ENCODE measurements around the gene SUGT1. TPM values are rescaled to one million over a fixed set of nuclear protein-coding genes. Genes with fewer than 3 reads are reported as not detected.
"Not testable (repeated sequence)": the region's sequence is repeated elsewhere in the genome, so short reads cannot be mapped to it uniquely, and the experiment has no call there.

Gene SUGT1
- total RNA-seq, 4 donors from 2014 or later: 18.7 to 38.9 (median 25.3) TPM

DNA sequence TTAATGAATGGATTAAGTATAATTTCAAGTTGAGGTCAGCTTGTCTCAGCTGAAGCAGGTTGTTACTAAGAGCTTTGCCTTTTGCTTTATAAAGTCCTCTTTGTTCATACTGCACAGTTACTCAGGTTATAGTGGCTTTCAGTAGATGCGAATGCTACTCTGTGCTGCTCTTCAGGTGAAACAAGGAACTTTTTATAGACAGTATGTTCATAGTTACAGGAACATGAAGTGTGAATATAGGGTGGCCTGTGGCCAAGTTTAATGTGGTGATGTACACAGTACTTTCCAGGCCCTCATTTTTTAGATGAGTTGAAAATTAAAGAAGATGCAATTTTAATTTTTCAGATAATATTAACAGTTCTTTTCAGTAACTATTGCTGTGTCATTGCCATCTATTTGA is 20.8 kb downstream of the SUGT1 start:
- Histone ChIP-seq H3K9me3 (no peaks in the 10 kb centered on the region), H3K27ac (no peak overlapping the region), H3K36me3 (peaks cover 0 to 32% (median 9%) of the 10 kb centered on the region in 4 donors), H3K4me3 (no peak overlapping the region), H3K4me1 (no peaks in the 10 kb centered on the region), H3K27me3 (no peaks in the 10 kb centered on the region)
- intact Hi-C loops (cut with DNase I; ENCODE audit: low total_unique reads): no loop called here
- 84 to 89% methylated on average over 1 of the region's 1 CpG for WGBS, 2 donors (ENCODE audit: low coverage in 1 of 2)
- in situ Hi-C loops (cut with MboI; ENCODE audit: low pct_ligation_motif_present in 1 of 4, low pct_unique_long_range_greater_than_20kb in 1 of 4, low sequenced_read_pairs in 3 of 4): loop anchor here in 3 of 4 donors (25.0 kb wide), 2 partner anchors 211 to 236 kb away; partner anchors contain the start of genes CKAP2 (in 2 of the 3) and VPS36 (in 2 of the 3)
- DNase-seq: no peak
- no peak for TF ChIP-seq EP300 (IDR thresholded peaks at IDR 0.05; ENCODE audit: low read depth)
- TF ChIP-seq, protein P1, sequence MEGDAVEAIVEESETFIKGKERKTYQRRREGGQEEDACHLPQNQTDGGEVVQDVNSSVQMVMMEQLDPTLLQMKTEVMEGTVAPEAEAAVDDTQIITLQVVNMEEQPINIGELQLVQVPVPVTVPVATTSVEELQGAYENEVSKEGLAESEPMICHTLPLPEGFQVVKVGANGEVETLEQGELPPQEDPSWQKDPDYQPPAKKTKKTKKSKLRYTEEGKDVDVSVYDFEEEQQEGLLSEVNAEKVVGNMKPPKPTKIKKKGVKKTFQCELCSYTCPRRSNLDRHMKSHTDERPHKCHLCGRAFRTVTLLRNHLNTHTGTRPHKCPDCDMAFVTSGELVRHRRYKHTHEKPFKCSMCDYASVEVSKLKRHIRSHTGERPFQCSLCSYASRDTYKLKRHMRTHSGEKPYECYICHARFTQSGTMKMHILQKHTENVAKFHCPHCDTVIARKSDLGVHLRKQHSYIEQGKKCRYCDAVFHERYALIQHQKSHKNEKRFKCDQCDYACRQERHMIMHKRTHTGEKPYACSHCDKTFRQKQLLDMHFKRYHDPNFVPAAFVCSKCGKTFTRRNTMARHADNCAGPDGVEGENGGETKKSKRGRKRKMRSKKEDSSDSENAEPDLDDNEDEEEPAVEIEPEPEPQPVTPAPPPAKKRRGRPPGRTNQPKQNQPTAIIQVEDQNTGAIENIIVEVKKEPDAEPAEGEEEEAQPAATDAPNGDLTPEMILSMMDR (IDR thresholded peaks at IDR 0.05): no peak
- TF ChIP-seq POLR2A (IDR thresholded peaks at IDR 0.05): no peak
- no peak for TF ChIP-seq POLR2AphosphoS5 (IDR thresholded peaks at IDR 0.05)

DNA sequence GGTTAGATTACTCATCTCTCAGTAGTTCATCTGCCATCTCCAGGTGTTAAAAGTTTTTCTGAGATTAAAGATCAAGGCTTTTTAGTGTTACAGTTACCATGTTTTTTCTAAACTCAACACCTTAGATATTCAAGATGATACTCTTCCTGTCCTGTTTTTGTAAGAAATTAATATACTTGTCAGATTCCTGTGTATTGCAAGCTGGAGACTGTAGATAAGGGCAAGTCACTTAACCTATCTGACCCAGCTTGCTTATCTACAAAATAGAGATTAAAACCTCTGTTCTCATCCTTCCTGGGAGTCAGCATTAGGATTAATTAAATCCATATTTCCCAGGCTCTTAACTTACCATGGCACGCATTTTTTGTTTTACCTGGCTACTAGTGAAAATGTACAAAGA is 25.2 kb downstream of the SUGT1 start:
- in situ Hi-C loops (cut with MboI; ENCODE audit: low pct_ligation_motif_present in 1 of 4, low pct_unique_long_range_greater_than_20kb in 1 of 4, low sequenced_read_pairs in 3 of 4) (no loop called here), intact Hi-C loops (cut with DNase I; ENCODE audit: low total_unique reads) (no loop called here)
- TF ChIP-seq, protein P1 (IDR thresholded peaks at IDR 0.05): no peak
- no peak for TF ChIP-seq POLR2AphosphoS5 (IDR thresholded peaks at IDR 0.05)
- TF ChIP-seq POLR2A (IDR thresholded peaks at IDR 0.05): no peak
- TF ChIP-seq EP300 (IDR thresholded peaks at IDR 0.05; ENCODE audit: low read depth): no peak
- Histone ChIP-seq H3K4me3 (no peak overlapping the region), H3K4me1 (no peaks in the 10 kb centered on the region), H3K27me3 (no peaks in the 10 kb centered on the region), H3K36me3 (peaks cover 0 to 52% (median 17%) of the 10 kb centered on the region in 4 donors), H3K9me3 (no peaks in the 10 kb centered on the region), H3K27ac (no peak overlapping the region)
- WGBS, 2 donors (ENCODE audit: low coverage in 1 of 2): 97 to 100% methylated on average over 1 of the region's 1 CpG
- DNase-seq: no peak

DNA sequence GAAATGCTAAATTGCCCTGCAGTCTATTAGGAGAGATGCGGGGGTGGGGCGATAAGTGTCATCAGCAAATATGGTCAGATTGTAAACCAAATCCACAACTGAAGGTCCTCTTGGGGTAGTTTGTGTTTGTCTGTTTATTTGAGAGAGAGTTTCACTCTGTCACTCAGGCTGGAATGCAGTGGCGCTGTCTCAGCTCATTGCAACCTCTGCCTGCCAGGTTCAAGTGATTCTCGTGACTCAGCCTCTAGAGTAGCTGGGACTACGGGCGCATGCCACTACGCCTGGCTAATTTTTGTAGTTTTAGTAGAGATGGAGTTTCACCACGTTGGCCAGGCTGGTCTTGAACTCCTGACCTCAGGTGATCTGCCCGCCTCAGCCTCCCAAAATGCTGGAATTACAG is 33.2 kb downstream of the SUGT1 start:
- WGBS, 2 donors (ENCODE audit: low coverage in 1 of 2): 89 to 100% methylated on average over 3 to 9 of the region's 9 CpGs
- H3K4me3 ChIP-seq; DNase-seq; H3K4me1 ChIP-seq; H3K27ac ChIP-seq; intact Hi-C loops (cut with DNase I; ENCODE audit: low total_unique reads); in situ Hi-C loops (cut with MboI; ENCODE audit: low pct_ligation_motif_present in 1 of 4, low pct_unique_long_range_greater_than_20kb in 1 of 4, low sequenced_read_pairs in 3 of 4); H3K27me3 ChIP-seq; H3K9me3 ChIP-seq: not testable (repeated sequence)
- H3K36me3 ChIP-seq: peaks cover 0 to 57% (median 25%) of the 10 kb centered on the region in 4 donors

DNA sequence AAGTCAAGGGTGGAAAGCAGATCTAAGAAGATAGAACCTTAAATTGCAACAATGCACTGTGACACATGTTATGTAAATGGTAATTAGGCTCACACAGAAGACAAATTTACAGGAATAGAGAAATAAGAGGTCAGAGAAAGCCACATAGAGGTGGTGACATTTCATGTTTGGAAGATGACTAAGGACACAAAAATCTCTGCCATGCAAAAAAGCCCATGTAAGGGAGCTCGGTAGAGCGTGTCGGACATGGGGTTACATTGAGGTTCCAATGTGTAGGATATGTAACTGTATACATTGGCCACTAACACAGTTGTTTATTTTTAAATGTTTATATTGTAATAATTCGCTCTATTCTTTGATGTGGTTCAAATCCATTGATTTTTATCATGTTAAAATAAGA is 33.7 kb downstream of the SUGT1 start:
- DNase-seq: no peak
- Histone ChIP-seq H3K27me3 (no peaks in the 10 kb centered on the region), H3K9me3 (no peaks in the 10 kb centered on the region), H3K27ac (no peak overlapping the region), H3K4me3 (no peak overlapping the region), H3K4me1 (no peaks in the 10 kb centered on the region), H3K36me3 (peaks cover 0 to 57% (median 22%) of the 10 kb centered on the region in 4 donors)
- intact Hi-C loops (cut with DNase I; ENCODE audit: low total_unique reads): no loop called here
- in situ Hi-C loops (cut with MboI; ENCODE audit: low pct_ligation_motif_present in 1 of 4, low pct_unique_long_range_greater_than_20kb in 1 of 4, low sequenced_read_pairs in 3 of 4): no loop called here
- 91 to 100% methylated on average over 4 of the region's 4 CpGs for WGBS, 2 donors (ENCODE audit: low coverage in 1 of 2)
- TF ChIP-seq POLR2A (IDR thresholded peaks at IDR 0.05) (no peak), POLR2AphosphoS5 (IDR thresholded peaks at IDR 0.05) (no peak), EP300 (IDR thresholded peaks at IDR 0.05; ENCODE audit: low read depth) (no peak)
- TF ChIP-seq, protein P1 (IDR thresholded peaks at IDR 0.05): no peak

DNA sequence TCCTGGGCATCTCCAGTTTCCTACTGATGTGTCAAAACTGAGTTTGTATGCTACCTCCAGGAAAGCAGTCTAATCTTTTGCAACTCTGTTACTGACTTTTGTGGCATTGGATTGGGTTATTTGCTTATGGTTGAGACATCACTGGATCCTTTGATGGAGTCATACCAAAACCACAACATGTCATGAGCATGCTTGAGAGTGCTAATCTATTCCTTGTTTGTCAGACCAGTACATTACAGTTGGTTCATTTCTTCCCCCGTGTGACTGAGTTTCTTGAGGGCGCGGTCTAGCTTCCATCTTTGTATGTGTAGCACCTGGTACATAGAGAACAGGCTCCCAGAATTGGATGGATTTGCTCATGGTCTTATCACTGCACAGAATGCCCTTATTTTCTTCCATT is 43.2 kb downstream of the SUGT1 start:
- Histone ChIP-seq H3K27me3 (no peaks in the 10 kb centered on the region), H3K36me3 (no peaks in the 10 kb centered on the region), H3K4me1 (no peaks in the 10 kb centered on the region), H3K9me3 (no peaks in the 10 kb centered on the region), H3K27ac (no peak overlapping the region), H3K4me3 (no peak overlapping the region)
- intact Hi-C loops (cut with DNase I; ENCODE audit: low total_unique reads) (no loop called here), in situ Hi-C loops (cut with MboI; ENCODE audit: low pct_ligation_motif_present in 1 of 4, low pct_unique_long_range_greater_than_20kb in 1 of 4, low sequenced_read_pairs in 3 of 4) (no loop called here)
- TF ChIP-seq EP300 (IDR thresholded peaks at IDR 0.05; ENCODE audit: low read depth): no peak
- no peak for TF ChIP-seq POLR2A (IDR thresholded peaks at IDR 0.05)
- TF ChIP-seq POLR2AphosphoS5 (IDR thresholded peaks at IDR 0.05): no peak
- TF ChIP-seq, protein P1 (IDR thresholded peaks at IDR 0.05): no peak
- DNase-seq: no peak
- 72 to 79% methylated on average over 3 of the region's 3 CpGs for WGBS, 2 donors (ENCODE audit: low coverage in 1 of 2)

Data from transverse colon (tissue), 4 donors.